ENCODE data around the gene TRAPPC14.

The TRAPPC14 gene

DNA sequence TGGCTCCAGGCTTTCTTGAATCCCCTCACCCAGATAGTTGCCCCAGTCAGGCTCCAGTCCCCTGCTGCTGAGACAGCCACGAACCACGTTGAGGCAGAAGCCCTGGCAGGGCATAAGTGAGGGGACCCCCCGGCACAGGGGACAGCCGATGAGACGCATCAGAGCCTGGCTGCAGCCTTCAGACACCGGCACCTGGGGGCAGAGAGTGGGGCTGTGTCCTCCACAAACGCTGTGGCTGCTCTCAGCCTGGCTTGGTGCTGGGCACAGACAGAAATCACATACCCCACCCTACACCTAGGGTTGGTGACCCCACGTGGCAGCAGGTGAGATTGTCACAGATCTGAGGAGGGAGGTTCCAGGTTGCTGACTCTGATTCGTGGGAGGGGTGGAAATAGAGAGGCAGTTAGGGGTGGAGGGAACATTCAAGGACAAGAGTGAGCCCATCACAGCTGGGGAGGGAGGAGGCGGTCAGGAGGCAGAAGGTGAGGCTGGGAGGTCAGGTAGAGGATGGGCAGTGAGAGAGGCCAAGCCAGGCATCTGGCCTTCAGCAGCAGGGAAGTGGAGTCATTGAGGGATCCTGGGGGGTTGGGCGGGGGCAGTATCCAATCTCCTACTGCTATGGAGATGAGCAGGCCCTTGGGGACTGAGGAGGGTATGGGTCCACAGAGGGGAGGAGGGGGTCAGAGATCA lies 15.4 kb upstream of the TRAPPC14 start:
- DNase-seq (ENCODE audit: low spot score), result no peak

DNA sequence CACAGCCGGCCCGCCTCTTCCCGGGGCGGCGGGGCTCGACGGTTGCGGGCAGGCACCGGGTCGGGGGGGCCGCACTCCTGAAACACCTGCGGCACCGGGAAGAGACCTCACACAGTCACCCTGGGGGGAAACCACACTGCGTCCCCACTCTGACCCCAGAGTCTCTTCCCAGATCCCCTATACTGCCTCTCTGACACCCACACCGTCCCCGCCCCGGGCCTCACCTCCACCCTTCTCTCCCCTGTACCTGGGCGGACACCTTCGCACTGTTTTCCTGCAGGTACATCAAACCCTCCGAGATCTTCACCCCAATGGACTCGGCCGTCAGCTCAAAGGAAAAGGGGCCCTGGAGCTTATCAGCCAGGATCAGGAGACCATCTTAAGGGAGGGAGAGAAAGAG lies 13.3 kb upstream of the TRAPPC14 start:
- DNase-seq (ENCODE audit: low spot score), result no peak

DNA sequence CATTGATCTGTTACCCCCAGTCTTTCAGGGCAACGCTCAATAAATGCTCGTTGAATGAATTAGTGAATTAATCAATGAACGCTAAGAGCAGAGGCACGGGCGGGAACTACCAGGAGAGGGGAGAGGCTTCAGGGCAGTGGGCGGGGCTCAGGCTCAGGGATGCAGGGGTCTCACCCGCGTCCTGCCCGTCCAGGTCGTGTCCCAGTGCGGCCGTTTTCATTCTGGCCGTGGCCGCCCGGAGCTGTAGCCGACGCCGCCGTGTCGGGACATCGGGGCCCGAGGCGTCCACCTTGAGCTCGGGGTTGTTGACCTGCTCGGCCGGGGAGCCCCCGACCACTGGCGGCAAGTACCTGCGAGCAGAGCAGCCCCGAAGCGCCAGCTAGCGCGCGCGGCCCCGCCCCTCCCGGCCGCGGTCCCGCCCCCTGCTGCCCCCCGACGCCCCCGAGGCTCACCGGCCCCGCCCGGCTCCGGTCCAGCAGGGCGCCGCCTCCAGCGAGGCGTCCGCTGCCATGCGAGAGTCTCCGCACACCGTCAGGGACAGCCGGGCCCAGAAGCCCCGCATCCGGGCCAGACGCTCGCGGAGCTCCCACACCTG lies 12.7 kb upstream of the TRAPPC14 start:
- DNase-seq (ENCODE audit: low spot score), result no peak

DNA sequence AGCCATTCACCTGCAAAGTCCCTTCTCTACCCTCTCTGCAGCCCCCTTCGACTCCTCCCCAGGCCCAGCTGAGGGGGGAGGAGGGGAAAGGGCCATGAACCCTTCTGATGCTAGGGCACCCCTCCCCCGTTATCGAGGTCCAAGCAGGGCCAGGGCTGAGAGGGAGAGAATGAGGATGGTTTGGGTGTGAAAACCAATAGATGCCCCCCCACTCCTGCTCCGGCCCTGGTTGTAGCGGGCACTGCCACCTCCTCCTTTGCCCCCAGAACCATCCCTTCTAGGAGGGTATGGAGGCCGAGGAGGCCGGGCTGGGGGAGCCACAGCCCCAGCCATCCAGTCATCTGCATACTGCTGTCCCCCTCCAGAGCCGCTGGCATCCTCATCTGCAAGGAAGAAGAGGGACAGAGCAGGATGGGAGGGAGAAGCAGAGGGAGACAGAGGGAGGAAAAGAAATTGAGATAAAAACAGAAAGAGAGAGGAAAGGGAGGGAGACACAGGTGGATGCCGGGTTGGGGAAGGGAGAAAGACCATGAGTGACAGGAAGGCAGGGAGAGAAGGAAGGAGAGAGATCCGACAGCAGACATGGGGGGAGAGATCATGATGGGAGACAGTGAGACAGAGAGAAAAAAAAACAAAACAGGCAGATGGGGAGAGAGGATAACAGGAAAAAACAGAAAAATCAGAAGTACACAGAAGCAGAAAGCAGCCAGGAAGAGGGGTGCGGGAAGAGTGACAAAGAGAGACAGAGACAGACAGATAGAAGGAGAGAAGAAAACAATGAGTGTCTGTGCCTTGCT lies 11.8 kb upstream of the TRAPPC14 start:
- DNase-seq (ENCODE audit: low spot score), result no peak

DNA sequence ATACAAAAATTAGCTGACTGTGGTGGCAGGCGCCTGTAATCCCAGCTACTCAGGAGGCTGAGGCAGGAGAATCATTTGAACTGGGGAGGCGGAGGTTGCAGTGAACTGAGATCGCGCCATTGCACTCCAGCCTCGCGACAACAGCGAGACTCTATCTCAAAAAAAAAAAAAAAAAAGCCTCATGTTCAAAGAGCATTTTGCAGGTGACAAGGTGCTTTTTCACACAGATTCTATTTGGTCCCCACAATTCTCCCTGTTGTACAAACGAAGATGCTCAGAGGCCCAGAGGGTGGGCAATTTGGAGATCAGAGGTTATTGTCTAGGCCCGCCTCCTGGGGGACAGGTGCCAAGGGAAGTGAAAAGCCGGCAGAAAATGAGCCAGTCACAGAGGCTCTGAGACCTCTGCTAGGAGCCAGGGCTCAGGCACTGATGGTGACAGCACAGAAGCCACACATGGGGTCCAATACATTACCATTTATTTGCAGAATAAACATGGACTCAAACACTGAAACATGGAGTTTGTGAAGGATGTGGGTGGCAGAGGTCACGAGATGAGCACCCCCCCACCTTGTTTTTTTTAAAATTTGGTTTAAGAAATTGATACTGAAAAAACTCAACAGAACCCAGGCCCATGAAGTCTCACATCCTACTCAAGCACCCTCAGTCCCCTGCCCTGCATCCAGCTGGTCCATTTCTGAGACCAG lies 10.8 kb upstream of the TRAPPC14 start:
- DNase-seq (ENCODE audit: low spot score), result no peak

DNA sequence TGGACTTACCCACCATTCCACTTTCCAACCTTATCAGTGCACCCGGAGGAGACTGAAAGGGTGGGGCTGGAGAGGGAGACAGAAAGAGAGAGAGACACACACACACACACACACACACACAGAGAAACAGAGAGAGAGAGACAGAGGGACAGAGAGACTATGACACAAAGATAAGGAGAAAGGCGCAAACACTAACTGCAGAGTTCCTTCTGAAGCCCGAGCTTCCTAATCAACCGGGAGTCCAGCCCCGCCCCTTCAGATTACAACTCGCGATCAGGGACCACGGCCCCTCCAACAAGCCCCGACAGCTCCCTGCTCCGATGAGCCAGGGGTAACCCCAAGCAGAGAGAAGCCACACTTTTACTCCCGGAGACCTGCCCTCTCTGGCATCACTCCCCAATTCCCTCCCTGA lies 9.4 kb upstream of the TRAPPC14 start:
- no peak for DNase-seq (ENCODE audit: low spot score)

DNA sequence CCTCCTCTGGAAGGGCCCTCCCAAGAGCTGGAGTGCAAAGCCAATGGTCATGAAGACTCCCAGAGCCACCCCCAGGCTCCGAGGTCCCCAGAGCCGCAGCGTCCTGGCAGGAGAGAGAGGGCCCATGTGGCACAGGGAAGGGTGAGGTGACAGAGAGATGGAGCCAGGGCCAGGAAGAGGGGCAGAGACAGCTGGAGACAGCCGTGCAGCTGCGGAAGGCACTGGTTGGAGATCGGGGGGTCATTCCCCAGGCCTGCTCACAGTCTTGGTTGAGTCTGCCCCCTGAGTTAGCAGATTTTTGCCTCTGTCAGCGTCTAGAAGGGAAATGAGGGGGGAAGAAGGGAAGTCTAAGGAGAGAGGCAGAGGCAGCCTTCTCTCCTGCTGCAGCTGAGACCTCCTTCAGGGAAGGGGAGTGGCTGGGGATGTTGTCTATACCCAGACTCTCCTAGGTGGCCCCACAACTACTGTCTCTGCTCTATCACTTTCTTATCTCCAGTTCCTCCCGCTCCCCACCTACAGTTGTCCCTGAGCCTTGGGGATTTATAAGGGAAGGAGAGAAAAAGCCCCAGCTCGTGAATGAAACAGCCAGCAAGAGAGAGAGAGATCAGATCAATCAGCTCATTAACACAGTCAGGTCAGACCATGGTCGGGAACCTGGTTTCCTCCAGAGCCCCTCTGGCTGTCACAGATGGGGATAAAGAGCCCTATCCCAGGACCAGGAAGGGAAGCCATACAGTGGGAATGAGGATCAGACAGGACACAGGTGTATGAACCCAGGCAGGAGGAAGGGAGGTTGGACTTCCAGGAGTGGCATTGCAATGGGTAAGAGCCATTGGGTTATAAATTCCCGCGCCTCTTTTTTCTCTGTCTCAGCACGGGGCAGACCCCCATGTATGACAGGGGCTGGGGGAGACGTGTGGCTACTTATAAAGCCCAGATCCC lies 8.7 kb upstream of the TRAPPC14 start:
- no peak for DNase-seq (ENCODE audit: low spot score)

DNA sequence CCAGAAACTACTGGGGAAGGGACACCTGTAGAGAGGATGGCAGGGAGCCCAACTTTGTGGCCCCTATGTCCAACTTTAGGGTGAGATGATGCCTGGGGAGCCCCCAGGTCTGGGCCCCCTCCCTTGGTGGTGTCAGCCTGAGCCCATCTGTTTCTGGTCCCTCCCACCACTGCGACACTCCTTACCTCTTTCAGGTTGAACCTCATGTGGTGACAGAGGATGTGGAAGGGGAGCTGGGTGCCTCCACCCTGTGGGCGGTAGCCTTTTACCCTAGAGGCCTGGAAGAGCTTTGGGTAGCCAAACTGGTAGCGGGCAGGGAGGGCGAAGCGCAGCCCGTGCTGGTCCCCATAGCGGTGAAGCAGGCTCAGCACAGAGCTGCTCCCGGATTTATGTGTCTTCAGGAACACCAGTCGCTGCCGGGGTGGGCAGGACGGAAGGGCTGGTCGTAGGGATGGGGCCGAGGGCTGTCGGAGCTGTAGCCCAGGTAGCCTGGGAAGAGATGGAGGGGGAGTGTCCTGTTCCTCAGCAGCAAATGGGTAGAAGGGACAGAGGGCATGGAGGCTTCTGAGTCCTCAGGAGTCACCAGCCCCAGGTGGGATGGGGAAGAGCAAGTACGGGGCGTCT lies 7.9 kb upstream of the TRAPPC14 start:
- no peak for DNase-seq (ENCODE audit: low spot score)

DNA sequence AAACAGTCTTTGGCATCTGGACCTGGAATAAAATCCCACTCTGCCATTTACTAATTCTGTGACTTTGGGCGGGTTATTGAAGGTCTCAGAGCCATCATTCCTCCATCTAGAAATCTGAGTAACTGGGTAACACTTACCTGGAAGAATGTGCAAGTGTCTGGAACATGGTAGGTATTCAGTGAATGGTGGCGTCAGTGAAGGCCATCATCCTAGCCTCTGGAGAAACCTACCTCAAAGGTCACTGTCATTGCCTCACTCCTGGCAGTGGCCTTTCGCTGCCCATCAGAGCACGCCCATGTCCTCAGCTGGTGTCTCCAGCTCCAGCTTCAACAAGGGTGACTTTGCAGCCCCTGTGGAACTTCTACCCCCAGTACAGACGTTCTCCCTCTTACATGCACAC lies 5.3 kb upstream of the TRAPPC14 start:
- no peak for DNase-seq (ENCODE audit: low spot score)

DNA sequence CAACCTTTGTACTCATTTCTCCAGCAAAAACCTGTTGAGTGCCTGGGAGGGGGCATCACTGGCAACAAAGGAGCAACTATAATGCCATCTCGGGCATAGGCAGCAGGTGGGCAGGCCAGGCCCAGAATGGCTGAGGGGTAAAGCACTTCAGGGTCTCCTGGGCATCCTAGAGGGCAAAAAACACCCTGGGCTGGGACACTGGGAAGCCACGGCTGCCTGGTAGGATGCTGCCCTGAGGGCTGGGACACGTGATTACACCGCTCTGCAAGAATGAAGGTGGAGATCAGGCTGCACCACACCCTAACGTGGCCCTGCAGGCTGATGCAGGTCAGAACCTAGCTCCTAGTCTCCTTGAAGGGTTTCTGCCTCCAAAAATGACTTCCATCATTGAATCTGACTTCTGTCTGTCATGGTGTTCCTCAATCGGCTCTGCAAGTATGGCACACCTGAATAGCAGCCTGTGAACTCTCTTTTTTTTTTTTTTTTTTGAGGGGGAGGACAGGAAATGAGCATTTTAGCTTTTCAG lies 4.5 kb upstream of the TRAPPC14 start:
- no peak for DNase-seq (ENCODE audit: low spot score)

DNA sequence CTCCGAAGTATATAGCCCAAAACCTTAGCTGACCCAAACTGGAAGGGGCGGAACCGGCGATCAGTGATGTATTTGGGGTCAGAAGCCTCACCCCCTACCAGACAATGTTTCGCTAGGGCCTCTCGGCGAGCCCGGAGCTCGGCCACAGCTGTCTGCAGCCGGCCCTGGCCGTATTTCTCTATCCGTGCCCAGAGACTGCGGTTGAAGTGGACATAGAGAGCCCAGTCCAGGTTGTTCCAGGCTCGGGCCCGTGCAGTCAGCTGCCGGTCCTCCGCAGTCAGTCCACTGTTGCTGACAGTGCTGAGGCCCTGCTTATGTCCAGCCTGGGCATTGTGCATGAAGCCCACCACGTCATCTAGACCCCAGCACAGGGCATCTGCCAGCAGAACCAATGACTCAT lies 1.5 kb upstream of the TRAPPC14 start:
- no peak for DNase-seq (ENCODE audit: low spot score)

DNA sequence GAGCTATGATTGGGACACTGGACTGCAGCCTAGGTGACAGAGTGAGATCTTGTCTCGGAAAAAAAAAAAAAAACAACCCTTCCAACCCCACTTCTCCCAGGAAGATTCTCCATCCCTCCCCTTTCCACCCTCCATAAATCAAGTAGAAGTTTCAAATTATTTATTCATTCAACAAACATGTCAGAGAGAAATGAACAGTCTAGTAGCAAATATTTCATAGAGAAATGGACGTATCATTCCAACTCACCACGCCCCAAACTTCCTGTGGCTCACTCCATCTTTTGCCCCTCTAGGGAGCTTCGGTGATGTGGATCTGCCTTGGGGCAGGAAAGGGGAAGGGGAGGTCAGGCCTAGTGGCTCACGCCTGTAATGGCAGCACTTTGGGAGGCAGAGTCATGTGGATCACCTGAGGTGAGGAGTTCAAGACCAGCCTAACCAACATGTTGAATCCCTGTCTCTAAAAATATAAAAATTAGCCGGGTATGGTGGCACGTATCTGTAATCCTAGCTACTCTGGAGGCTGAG lies 638 bp upstream of the TRAPPC14 start:
- no peak for DNase-seq (ENCODE audit: low spot score)

DNA sequence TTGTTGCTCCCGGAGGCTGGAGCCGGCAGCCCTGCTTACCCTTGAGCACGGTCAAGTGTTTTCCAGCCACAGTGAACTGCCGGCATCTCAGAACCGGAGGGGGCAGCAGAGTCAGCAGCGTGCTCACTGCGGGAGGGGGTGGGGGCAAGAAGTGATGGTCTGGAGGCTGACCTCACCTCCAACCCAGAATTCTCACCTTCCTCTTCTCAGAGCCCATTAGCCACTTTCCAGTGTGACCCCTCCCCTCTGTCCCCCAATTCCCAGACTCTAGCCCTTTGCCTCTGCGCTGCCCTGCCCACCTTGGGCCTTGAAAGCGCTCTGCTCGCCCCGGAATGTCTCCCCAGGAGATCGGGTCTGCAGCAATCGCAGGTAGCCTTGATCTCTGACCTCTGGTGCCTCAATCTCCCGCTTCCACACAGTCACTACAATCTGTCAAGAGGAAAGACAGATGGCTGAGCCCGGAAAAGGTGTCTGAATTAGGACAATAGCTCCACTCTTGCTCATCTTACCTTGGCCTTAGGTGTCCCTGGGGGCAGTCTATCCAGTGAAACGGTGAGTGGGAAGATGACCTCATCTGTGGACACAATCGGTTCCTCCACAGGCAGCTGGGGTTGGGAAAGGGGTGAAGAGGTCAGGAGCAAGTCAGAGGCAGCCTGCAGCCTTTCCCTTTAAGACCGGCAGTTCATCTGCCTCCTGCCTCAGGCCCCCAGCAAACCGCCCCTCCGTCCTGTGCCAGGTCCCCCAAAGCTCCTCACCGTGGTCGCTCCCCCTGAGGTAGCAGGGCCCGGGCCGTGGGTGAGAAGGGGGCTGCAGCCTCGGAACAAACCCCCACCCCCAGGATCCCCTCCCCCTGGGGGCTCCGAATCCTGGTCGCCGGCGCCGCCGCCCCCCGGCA lies 942 bp downstream of the TRAPPC14 start:
- no peak for DNase-seq (ENCODE audit: low spot score)

DNA sequence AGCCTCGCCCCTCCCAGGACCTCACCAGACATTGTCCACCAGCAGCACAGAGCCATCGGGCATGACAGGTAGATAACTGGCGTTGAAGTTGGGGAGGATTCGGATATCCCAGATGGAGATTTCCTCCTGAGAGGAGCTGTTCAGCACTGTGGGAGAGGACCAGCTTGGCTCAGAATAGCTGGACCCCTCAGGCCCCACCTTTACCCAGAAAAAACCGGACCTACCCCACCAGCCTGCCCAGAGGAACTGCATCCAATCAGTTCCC lies 1.5 kb downstream of the TRAPPC14 start:
- DNase-seq (ENCODE audit: low spot score), result no peak

DNA sequence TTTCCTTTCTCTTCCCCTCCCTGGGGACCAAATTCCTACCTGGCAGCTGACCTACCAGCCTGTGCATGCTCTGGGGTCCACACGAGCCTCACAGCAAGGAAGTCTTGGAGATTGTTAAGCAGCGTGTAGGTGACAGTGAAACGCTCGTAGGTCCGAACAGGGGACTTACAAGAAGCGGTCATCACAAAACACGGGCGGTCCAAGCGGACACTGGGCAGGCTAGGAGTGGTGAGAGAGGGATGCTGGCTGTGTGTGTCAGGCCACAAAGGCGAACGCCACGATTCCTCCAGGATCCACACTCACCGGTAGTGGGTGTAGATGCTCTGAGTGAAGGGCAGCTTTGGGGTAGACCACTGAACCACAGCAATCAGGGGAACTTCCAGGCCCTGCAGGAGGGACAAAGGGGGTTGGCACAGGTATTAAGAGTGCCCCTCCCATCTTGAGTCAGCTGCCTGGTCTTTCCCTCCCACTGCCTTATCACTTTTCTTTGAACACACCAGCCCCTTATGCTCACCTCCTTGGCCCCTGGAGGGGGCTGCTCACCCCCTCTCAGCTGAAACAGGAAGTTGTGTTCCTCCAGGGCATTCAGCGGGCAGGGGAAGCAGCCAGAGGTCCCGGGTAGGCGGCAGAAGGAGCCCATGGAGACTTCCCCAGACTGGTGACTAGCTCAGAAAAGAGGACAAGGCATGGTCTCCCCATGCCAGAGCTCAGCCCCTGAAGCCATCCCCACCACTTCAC lies 2.0 kb downstream of the TRAPPC14 start:
- DNase-seq (ENCODE audit: low spot score), result no peak

DNA sequence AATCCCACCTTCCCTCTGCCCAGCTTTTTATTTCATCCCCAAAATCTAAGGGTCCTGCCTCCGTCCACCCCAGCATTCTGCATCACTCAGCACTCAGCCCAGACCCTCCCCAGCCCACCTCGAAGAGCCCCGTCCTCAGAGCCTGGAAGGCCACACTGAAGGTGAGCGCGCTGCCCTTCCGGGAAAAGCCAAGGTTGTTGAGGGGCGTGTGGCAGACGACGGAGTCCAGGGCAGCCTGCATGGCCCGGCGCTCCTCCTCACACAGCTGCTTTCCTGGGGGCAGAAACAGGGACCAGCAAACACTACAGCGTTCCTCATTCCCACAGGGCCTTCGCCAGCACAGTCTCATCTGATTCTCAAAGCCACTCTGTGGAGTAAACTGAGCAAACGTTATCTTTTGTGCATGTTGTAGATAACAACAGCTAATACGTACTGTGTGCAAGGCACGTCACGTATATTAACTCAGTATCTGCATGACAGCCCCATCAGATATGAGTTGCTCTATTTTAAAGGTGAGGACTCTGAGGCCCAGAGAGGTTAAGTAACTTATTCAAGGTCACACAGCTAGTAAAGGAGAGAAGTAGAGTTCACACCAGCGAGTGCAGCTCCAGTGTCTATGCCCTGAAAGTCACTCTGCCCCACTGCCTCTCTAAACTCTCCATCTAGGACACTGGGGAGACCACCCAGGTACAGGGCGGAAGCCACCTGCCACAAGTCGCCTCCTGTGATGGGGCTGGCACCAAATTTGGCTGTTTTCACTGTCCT lies 2.8 kb downstream of the TRAPPC14 start:
- DNase-seq (ENCODE audit: low spot score), result no peak

DNA sequence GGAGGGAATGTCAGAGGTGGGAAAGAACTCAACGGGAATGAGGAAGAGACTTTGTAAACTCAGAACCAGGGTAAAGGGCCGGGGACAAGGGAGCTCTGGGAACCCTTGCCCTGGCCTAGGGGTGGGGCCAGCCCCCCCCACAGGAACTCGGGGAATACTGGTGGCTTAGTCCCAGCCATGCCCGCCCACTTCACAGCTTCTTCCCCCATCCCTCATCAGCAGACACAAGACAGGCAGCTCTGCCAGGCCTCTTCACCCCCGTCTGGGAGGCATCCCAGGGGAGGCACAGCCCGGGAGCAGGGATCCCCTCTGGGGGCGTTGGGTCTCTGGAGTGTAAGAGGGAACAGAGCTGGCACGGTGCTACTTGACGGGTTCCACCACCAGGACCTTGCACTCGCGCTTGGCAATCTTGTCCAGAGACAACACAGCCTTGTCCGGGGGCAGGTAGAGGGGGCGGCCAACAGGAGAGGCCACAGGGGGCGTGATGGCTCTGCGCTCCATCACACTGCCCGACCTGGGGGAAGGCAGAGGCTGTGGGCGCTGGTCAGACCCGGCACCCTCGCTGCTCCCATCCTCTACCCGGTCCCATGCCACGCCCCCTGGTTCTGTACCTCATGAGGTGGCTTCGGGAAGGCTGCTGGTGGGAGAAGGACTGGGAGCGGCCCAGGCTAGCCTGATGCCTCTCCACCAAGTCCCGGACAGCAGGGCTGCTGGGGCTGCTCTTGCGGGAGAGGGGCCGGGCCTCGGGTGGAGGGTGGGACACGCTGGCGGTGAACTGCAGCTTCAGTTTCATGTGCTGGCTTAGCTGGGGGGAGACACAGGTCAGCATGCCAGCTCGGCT lies 3.7 kb downstream of the TRAPPC14 start:
- no peak for DNase-seq (ENCODE audit: low spot score)
